Body of pancreas (tissue), 4 donors: ENCODE measurements around the gene ZNF8.

Experiments used
- CTCF ChIP-seq, 7 experiments: fragments of 450-650 bp in 4 of 7; fragments of 200-600 bp in 3 of 7; sonication (generic) in 3 of 7; IDR thresholded peaks; one replicate each; pipeline ENCODE4 v1.5.1; 2016 to 2019; ENCODE audit warnings: antibody characterized with exemption in 7 of 7
- POLR2A ChIP-seq, 3 donors: fragments of 450-650 bp; IDR thresholded peaks; one replicate each; pipeline ENCODE4 v1.6.1; 2016; ENCODE audit warnings: antibody characterized with exemption in 3 of 3, mild to moderate bottlenecking in 2 of 3

GRCh38 chr19:58336216-58336615, 57.5 kb downstream of the ZNF8 start:
- no peak for TF ChIP-seq CTCF (IDR thresholded peaks at IDR 0.05)
- no peak for TF ChIP-seq POLR2A (IDR thresholded peaks at IDR 0.05)
